IPS-15b (cell line): ENCODE data around the gene ZDHHC12.

Experiments
- H3K27me3 ChIP-seq: one replicate; pipeline ENCODE4 v1.6.1; 2013; ENCODE audit warnings: low read length; ENCODE audit not compliant: control insufficient read depth, insufficient read depth
- H3K36me3 ChIP-seq: one replicate; pipeline ENCODE4 v1.6.1; 2013; ENCODE audit warnings: low read length; ENCODE audit not compliant: control insufficient read depth, insufficient read depth
- H3K4me1 ChIP-seq: one replicate; pipeline ENCODE4 v1.6.1; 2013; ENCODE audit warnings: mild to moderate bottlenecking, low read length; ENCODE audit not compliant: control insufficient read depth, insufficient read depth
- H3K4me3 ChIP-seq: one replicate; pipeline ENCODE4 v1.5.1; 2013; ENCODE audit warnings: low read depth, low read length
- H3K9ac ChIP-seq: one replicate; pipeline ENCODE4 v1.6.1; 2013; ENCODE audit warnings: low read depth, mild to moderate bottlenecking, low read length
- H3K9me3 ChIP-seq: one replicate; pipeline ENCODE4 v1.6.1; 2013; ENCODE audit warnings: mild to moderate bottlenecking, low read length; ENCODE audit not compliant: control insufficient read depth, insufficient read depth

Gene ZDHHC12, protein sequence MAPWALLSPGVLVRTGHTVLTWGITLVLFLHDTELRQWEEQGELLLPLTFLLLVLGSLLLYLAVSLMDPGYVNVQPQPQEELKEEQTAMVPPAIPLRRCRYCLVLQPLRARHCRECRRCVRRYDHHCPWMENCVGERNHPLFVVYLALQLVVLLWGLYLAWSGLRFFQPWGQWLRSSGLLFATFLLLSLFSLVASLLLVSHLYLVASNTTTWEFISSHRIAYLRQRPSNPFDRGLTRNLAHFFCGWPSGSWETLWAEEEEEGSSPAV

DNA sequence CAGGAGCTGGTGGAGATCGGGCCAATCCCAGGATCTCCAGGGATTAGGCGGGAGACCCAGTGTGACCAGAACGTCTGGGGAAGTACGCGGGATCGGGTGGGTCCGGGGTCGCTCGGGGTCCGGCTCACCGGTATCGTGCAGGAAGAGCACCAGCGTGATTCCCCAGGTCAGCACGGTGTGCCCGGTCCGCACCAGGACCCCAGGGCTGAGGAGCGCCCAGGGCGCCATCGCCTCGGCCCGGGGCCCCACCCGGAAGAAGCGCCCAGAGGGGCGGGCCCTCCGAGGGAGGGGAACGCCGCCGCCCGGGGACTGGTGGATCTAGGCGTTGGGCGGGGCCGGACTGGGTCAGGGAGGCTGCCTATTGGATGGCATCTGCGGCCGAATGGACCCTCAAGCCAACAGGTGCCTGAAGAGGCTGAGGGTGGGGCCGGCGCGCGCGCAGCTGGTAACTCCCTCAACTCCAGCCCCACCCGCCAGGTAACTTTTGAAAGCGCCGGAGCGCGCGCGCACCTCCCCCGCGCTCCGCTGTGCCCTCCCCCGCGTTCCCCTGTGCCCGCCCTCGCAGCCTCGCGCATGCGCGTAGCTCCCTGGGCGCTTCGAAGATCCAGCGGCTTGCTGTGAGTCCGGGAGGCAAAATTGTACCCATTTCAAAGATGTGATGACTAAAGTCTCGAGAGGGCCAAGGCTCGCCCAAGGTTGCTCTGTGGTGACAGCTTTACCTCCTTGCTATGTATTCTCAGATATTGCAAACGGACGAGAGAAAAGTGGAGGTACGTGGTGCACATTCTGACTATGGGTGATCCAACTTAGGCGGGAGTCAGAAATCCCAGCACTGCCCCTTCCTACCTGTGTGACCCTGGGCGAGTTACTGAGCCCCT lies at the start of gene ZDHHC12:
Gene ZDHHC12 (minus strand): TSS at position 262 of the 878 bp plus-strand sequence. CDS start 34 bp downstream, at position 228.
- H3K9me3 ChIP-seq = no peaks in the 10 kb centered on the region
- peak within 1 kb of the TSS; percentile 57 for H3K9ac ChIP-seq
- peaks cover 3% of the 10 kb centered on the region for H3K4me1 ChIP-seq
- H3K36me3 ChIP-seq = peaks cover 30% of the 10 kb centered on the region
- H3K4me3 ChIP-seq = peak within 1 kb of the TSS; percentile 82
- no peaks in the 10 kb centered on the region for H3K27me3 ChIP-seq

DNA sequence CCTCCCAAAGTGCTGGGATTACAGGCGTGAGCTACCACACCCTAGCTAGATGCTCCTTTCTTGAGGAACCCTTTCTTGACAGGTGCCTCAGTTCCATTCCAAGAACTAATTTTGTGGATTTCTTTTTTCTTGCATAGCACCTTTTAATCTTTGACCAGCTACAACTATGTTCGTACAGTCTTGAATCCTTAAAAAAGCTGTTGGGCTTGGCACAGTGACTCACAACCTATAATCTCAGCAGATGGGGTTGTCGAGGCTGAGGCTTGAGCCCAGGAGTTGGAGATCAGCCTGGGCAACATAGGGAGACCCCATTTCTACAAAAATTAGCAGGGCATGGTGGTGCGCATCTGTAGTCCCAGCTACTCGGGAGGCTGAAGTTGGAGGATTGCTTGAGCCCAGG lies 49.1 kb upstream of the ZDHHC12 start:
- H3K27me3 ChIP-seq = no peaks in the 10 kb centered on the region
- no peaks in the 10 kb centered on the region for H3K4me1 ChIP-seq
- H3K9me3 ChIP-seq = no peaks in the 10 kb centered on the region
- no peak overlapping the region for H3K4me3 ChIP-seq
- no peak overlapping the region for H3K9ac ChIP-seq
- H3K36me3 ChIP-seq = no peaks in the 10 kb centered on the region

DNA sequence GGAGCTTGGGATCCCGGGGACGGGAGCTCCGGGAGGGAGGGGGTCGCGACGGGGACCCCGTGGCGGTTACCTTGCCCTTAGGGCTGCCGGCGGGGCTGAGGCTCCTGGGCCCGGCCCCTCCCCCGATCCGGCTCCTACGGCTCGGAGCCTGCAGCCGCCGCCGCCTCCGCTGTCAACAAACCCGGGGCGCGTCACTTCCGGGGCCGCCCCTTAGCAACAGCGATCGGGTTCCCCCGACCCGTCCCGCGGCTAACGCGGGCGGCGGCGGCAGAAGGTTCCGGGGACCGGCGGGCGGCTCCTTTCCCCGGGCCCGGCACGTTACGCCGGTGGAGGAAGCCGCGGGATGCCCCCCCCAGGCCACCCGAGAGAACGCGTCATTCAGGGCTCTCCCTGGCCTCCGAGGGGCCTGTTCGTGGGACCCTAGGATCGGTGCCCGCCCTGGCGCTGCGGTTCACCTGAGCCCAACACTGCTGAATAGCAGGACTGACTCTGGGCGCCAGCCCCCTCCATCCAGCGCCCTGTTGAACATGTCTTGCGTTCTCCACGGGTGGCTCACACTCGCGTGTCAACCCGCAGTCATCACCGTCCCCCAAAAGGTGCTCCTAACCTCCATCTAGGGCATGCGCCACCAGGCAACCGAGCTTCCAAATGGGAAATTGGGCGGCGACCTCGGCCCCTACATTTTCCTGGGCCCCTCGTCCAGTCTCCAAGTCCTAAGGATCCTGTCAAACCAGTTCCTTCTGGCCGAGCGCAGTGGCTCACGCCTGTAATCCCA lies 48.0 kb upstream of the ZDHHC12 start, which contains the start of gene ZER1:
Gene ZER1 (minus strand): TSS at position 183 of the 775 bp plus-strand sequence. CDS start 16,362 bp downstream, outside the sequence.
- Histone ChIP-seq H3K9ac (peak within 1 kb of the TSS; percentile 81), H3K36me3 (peaks cover 6% of the 10 kb centered on the region), H3K9me3 (no peaks in the 10 kb centered on the region), H3K27me3 (no peaks in the 10 kb centered on the region), H3K4me1 (no peaks in the 10 kb centered on the region), H3K4me3 (peak within 1 kb of the TSS; percentile 94)

DNA sequence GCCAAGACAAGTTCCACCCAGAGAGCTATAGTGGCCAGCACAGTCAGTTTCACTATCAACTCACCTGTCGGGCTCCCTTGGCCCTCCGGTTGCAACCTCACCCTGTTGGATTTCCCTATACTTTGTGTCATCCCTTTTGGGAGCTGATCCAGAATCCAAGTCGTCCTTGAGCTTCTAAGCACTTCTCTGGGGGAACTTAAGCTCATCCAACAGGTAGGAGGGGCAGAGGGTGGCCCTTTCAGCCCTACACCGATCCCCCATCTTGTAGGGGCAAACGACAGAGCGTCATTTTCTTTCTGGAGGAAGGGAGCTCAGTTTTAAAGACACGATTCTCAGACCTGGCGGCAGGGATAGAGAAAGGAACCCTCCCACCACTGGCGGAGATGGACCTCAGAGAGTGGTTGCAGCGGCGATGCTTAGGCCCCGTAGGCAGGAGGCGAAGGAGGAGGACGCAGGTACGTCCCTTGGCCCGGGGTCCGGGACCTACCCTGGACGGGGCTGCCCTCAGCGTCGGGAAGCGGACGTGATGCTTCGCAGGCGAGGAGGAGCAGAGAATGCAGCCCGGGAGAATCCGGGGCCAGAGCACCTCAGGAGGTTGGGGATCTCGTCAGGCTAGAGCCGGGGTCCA lies 47.3 kb upstream of the ZDHHC12 start:
- Histone ChIP-seq H3K27me3 (no peaks in the 10 kb centered on the region), H3K36me3 (peaks cover 6% of the 10 kb centered on the region), H3K4me1 (no peaks in the 10 kb centered on the region), H3K9ac (peak overlapping the region; percentile 81), H3K4me3 (peak overlapping the region; percentile 94), H3K9me3 (no peaks in the 10 kb centered on the region)

DNA sequence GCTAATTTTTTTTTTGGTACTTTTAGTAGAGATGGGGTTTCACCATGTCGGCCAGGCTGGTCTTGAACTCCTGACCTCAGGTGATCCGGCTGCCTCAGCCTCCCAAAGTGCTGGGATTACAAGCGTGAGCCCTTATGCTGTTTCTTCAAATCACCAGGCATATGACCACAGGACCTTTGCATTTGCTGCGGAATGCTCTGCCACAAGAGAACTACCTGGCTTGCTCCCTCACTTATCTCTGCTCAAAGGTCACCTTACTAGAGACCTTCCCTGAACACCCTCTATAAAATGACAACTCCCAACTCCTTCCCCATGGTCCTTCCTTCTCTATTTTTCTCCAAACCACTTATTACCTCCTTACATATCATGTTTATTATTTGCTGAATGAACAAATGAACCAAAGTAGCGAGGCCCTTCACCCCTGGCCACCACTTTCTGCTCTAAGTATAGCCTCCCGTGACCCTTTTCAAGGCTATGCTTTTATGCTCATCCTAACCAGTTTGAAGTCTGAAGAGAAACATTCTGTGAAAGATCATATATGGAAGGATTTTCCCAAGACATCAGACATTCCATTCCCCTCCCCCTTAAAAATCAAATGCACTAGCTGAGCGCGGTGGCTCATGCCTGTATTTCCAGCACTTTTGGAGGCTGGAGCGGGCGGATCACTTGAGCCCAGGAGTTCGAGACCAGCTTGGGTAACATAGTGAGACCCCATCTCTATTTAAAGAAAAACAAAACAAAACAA lies 46.5 kb upstream of the ZDHHC12 start:
- Histone ChIP-seq H3K4me3 (peak overlapping the region; percentile 94), H3K36me3 (peaks cover 6% of the 10 kb centered on the region), H3K27me3 (no peaks in the 10 kb centered on the region), H3K4me1 (no peaks in the 10 kb centered on the region), H3K9me3 (no peaks in the 10 kb centered on the region), H3K9ac (no peak overlapping the region)

DNA sequence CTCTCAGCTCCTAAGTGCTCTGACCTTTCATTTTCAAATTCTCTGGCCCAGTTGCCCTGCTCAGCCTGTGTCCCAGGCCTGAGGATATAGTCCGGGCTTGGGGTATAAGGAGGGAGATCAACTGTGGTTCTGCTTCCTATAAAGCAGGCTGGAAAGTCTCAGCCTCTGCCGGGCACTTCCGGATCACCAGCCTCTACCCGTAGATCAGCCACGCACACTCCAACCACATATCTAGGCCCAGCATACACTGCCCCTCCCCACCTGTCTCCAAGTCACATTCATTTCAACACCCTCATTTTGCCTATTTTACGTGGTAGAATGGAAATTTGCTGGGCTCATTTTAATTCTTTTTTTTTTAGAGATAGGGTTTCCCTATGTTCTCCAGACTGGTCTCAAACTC lies 44.7 kb upstream of the ZDHHC12 start:
- peaks cover 3% of the 10 kb centered on the region for H3K4me1 ChIP-seq
- H3K9me3 ChIP-seq = no peaks in the 10 kb centered on the region
- peaks cover 6% of the 10 kb centered on the region for H3K36me3 ChIP-seq
- H3K27me3 ChIP-seq = no peaks in the 10 kb centered on the region
- no peak overlapping the region for H3K4me3 ChIP-seq
- peak overlapping the region; percentile 24 for H3K9ac ChIP-seq

DNA sequence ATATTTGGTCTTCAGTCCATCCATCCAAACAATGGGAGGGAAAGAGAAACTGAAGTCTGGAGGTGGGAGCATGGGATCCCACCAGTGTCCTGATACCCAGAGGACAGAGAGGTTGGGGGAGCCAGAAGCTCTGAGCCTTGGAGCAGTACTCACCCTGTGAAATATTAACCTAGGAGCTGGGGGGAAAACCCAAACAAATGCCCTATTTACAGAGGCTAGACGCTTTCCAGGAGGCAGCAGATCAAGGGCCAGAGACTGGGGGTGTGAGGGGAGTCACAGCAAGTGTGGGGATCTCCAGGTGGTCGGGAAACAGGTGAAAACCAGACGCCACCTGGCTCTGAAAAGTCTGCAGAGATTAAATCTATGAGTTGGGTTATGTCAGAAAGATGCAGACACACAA lies 41.6 kb upstream of the ZDHHC12 start:
- H3K9me3 ChIP-seq = no peaks in the 10 kb centered on the region

DNA sequence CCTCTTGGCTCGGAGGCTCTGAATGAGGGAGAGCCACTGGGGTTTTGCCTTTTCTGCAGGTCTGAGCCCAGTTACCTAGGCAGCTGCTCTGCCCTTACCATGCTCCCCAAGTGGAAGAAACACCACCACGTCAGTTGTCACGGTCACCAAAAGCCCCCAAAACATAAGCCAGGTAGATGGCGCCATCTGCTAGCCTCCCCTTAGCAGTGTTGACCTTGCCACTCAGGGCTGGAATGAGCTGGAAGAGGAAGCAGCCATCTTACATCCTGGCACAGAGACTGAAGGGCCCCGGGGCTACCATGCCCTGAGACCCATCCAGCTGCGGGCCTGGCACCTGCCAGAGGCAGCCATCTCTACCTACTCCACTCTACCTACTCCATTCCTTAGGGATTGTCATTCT lies 40.4 kb upstream of the ZDHHC12 start:
- H3K9me3 ChIP-seq = no peaks in the 10 kb centered on the region
- no peaks in the 10 kb centered on the region for H3K27me3 ChIP-seq
- no peak overlapping the region for H3K4me3 ChIP-seq
- no peak overlapping the region for H3K9ac ChIP-seq
- H3K36me3 ChIP-seq = peaks cover 6% of the 10 kb centered on the region
- H3K4me1 ChIP-seq = peaks cover 3% of the 10 kb centered on the region

More for the DNA sequence above, 41.6 kb upstream of the ZDHHC12 start:
- no peaks in the 10 kb centered on the region for H3K27me3 ChIP-seq
- peaks cover 6% of the 10 kb centered on the region for H3K36me3 ChIP-seq
- H3K4me3 ChIP-seq = no peak overlapping the region
- peaks cover 3% of the 10 kb centered on the region for H3K4me1 ChIP-seq
- no peak overlapping the region for H3K9ac ChIP-seq

DNA sequence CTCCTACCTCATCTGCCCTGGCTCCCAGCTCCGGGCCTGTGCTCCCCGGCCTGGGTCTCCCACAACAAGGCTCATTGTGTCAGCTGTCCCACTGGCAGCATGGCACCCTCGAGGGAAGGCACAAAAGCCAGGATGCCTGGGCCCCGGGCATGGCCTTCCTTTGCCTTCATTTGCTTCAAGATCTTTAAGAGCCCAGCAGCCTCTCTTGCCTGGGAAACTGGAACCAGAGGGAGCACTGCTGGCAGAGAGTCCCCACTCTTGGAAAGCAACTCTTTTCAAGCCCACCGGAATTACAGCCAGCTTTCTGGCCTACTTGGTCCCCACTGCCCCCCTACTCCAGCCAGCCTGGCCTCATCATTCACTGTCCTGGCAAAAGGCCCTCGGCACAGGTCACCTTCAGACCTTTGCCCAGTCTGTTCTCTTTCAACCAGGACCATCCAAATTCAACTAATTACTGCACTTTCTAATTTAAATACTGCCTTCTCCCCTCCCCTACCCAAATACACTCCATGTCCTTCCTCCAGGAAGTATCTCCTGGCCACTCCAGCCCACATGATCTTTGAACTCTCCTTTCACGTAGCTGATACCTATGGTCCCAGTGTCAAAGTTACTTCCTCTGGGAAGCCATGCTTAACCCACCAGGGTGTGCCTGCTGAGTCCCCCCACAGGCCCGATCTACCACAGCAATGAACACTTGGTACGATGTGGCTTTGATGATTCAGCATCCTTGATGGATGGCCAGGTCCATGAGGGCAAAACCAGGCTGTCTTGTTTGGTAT lies 38.9 kb upstream of the ZDHHC12 start:
- Histone ChIP-seq H3K9me3 (no peaks in the 10 kb centered on the region), H3K4me1 (peaks cover 3% of the 10 kb centered on the region), H3K27me3 (no peaks in the 10 kb centered on the region), H3K4me3 (no peak overlapping the region), H3K9ac (no peak overlapping the region), H3K36me3 (peaks cover 5% of the 10 kb centered on the region)

DNA sequence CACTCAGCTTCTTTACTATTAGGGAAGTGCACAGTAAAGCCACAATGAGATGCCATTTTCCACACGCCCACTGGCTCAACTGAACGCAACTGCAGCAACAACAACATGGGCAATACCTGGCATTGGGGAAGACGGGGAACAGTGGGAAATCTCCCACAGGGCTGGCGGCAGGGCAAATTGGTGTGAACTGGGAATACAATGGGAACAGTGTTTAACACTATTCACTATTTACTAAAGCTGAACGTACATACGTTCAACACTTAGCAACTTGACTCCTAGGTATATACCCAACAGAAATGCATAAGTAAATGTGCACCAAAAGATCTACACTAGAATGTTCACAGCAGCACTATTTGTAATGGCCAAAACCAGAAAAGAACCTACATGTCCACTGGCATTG lies 33.7 kb upstream of the ZDHHC12 start:
- Histone ChIP-seq H3K4me1 (no peaks in the 10 kb centered on the region), H3K36me3 (peaks cover 9% of the 10 kb centered on the region), H3K9me3 (no peaks in the 10 kb centered on the region), H3K27me3 (no peaks in the 10 kb centered on the region), H3K4me3 (no peak overlapping the region), H3K9ac (no peak overlapping the region)
